ENCODE results near the gene TICAM1. TPM values are rescaled to one million over a fixed set of nuclear protein-coding genes. Genes with fewer than 3 reads are reported as not detected.
A peak's percentile ranks its signal among the peaks of the same experiment; 100 is the strongest.

The TICAM1 gene
- total RNA-seq: 10 to 100 TPM in 3 of 4 donors, 1 to 10 TPM in 1; 9.6 to 28.7 (median 16.8) TPM

DNA sequence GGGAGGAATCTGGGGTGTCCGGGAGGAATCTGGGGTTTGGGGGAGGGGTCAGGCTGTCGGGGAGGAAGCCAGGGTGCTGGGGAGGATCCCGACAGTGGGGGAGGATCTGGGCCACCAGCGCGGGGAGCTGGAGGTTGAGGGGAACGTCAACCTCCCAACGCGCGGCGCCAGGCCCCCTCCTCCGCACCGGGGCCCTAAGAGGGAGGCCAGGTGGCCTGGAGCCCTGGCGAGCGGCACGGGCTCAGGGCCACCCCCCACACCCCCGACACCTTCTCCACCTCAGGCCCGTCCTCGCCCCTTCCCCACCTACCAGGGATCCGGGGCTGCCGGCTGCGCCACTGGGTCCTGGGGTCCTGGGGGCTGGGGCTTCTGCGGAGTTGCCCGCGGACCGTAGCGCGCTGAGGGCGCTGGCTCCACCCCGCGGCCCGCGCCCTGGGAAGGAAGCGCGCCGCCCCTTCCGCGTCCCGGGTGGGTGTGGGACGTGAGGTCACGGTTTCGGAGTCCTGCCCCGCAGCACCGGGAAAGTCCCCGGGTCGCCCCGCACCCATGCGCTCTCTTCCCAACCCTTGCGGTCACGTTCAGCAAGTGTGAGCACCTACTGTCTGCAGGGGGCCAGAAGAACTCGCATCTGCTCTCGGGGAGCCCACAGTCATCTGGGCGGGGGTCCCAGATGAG lies at the start of gene TICAM1:
TICAM1 (minus strand) TSS at position 409 of the 675 bp plus-strand sequence. CDS start 13,335 bp downstream, outside the sequence.
- Histone ChIP-seq H3K9me3 (no peaks in the 10 kb centered on the region), H3K36me3 (peaks cover 0 to under 1% (median 0%) of the 10 kb centered on the region in 3 donors), H3K4me3 (peak within 1 kb of the TSS; percentile 74 to 90 (median 85)), H3K27ac (peak within 1 kb of the TSS; percentile 93 to 98 (median 96)), H3K27me3 (no peaks in the 10 kb centered on the region), H3K4me1 (peaks cover 14 to 36% (median 16%) of the 10 kb centered on the region in 3 donors)
- DNase-seq: no peak
- TF ChIP-seq, protein P1, sequence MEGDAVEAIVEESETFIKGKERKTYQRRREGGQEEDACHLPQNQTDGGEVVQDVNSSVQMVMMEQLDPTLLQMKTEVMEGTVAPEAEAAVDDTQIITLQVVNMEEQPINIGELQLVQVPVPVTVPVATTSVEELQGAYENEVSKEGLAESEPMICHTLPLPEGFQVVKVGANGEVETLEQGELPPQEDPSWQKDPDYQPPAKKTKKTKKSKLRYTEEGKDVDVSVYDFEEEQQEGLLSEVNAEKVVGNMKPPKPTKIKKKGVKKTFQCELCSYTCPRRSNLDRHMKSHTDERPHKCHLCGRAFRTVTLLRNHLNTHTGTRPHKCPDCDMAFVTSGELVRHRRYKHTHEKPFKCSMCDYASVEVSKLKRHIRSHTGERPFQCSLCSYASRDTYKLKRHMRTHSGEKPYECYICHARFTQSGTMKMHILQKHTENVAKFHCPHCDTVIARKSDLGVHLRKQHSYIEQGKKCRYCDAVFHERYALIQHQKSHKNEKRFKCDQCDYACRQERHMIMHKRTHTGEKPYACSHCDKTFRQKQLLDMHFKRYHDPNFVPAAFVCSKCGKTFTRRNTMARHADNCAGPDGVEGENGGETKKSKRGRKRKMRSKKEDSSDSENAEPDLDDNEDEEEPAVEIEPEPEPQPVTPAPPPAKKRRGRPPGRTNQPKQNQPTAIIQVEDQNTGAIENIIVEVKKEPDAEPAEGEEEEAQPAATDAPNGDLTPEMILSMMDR (IDR thresholded peaks at IDR 0.05): peak in 1 of 6 experiments; percentile 40
- TF ChIP-seq POLR2A (IDR thresholded peaks at IDR 0.05): peak in 3 of 4 donors; percentile 66 to 90 (median 76)
- 0 to 2% methylated on average over 13 to 16 of the region's 52 CpGs for WGBS, 2 donors
- intact Hi-C loops (cut with DNase I): no loop called here

DNA sequence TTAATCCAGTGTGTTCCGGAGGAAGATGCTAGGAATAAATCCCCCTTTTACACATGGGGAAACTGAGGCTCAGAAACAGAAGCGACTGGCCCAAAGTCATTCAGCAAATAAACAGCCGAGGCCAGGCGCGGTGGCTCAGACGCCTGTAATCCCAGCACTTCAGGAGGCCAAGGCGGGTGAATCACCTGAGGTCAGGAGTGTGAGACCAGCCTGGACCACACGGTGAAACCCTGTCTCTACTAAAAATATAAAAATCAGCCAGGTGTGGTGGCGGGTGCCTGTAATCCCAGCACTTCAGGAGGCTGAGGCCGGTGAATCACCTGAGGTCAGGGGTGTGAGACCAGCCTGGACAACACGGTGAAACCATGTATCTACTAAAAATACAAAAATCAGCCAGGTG lies 47.5 kb upstream of the TICAM1 start:
- no peak overlapping the region for H3K27ac ChIP-seq
- WGBS, 2 donors: 86 to 100% methylated on average over 2 to 11 of the region's 11 CpGs
- DNase-seq: no peak

DNA sequence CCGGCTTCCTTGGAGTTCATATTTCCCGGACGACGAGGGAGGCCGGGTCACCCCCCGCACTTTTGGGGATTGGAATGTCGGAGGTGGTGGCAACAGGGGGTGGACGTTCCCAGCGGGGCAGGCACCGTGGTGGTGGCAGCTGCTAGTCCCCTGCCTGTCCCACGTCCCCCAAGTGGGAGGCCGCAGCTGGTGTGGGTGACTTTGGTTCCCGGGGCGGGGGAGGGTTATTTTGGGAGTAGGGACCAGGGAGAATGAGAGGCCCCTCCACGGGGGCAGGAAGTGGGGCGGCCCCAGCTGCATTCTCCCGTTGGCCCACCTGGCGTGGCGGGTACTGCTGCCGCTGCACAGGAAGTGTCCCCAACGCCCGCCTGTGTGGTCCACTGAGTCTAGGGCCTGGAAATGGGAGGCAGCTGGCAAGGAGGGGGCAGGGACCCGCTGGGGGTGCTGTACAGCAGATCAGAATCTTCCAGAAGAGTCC lies 47.0 kb upstream of the TICAM1 start:
- WGBS, 2 donors: 25 to 50% methylated on average over 3 to 4 of the region's 23 CpGs
- intact Hi-C loops (cut with DNase I): loop anchor here (5.0 to 10.0 kb wide), 2 partner anchors 34 to 146 kb away; no protein-coding TSS in a partner anchor
- Histone ChIP-seq H3K9me3 (no peaks in the 10 kb centered on the region), H3K27me3 (peaks cover 0 to 13% (median 0%) of the 10 kb centered on the region in 4 donors), H3K4me1 (peaks cover 0 to 15% (median 0%) of the 10 kb centered on the region in 3 donors), H3K36me3 (no peaks in the 10 kb centered on the region), H3K27ac (peak overlapping the region in 1 of 4 donors; percentile 18), H3K4me3 (no peak overlapping the region)
- no peak for DNase-seq
- TF ChIP-seq, protein P1 (IDR thresholded peaks at IDR 0.05): no peak
- no peak for TF ChIP-seq POLR2A (IDR thresholded peaks at IDR 0.05)

More for the DNA sequence above, 47.5 kb upstream of the TICAM1 start:
- Histone ChIP-seq H3K27me3 (peaks cover 0 to 13% (median 0%) of the 10 kb centered on the region in 4 donors), H3K36me3 (no peaks in the 10 kb centered on the region), H3K4me1 (peaks cover 0 to 15% (median 0%) of the 10 kb centered on the region in 3 donors), H3K4me3 (no peak overlapping the region), H3K9me3 (no peaks in the 10 kb centered on the region)
- intact Hi-C loops (cut with DNase I): loop anchor here (5.0 to 10.0 kb wide), 2 partner anchors 33 to 146 kb away; no protein-coding TSS in a partner anchor
- no peak for TF ChIP-seq POLR2A (IDR thresholded peaks at IDR 0.05)
- TF ChIP-seq, protein P1 (IDR thresholded peaks at IDR 0.05): no peak

DNA sequence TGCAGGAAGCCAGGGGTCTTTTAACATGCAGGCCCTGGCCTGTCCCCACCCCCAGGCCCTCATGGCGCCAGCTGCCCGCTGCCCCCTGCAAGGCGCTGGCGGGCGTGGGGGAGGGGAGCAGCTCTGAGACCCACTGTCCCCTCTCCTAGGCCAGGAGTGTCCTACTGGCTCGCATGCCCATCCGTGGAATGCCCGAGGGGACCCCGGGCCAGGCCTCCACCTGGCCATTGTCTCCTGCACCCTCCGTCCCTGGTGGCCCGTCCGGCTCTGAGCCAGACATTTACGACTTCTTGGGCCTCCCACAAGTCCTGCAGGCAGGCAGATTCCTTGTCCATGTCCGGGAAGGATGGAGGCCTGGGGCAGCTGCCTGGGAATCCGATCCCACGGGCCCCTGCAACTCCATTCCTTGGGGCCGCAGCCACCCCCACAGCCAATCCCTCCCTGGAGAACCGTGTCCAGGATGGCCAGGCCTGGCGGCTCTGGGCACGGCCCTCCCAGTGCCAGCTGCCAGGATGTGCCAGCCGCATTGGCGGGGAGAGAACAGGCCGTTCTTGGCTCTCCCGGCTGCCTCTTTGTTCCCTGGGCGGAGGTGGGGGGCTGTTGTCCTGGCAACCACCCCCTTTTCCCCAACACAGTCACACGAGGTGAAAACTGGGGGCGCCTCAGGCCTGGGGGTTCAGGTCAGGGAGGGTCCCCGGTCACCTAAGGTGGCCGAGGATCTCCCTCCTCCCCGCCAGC lies 46.4 kb upstream of the TICAM1 start:
- Histone ChIP-seq H3K9me3 (no peaks in the 10 kb centered on the region), H3K4me1 (peaks cover 0 to 15% (median 0%) of the 10 kb centered on the region in 3 donors), H3K27me3 (peaks cover 0 to 13% (median 0%) of the 10 kb centered on the region in 4 donors), H3K4me3 (no peak overlapping the region), H3K27ac (peak overlapping the region in 1 of 4 donors; percentile 18), H3K36me3 (no peaks in the 10 kb centered on the region)
- TF ChIP-seq, protein P1 (IDR thresholded peaks at IDR 0.05): no peak
- no peak for TF ChIP-seq POLR2A (IDR thresholded peaks at IDR 0.05)
- 74 to 83% methylated on average over 9 to 14 of the region's 30 CpGs for WGBS, 2 donors
- intact Hi-C loops (cut with DNase I): loop anchor here (5.0 to 10.0 kb wide), 2 partner anchors 34 to 147 kb away; no protein-coding TSS in a partner anchor
- DNase-seq: no peak

Measured in esophagus squamous epithelium (tissue), 5 donors.